HEK293T (cell line): ENCODE results near the gene KCNE1.
"Not testable (repeated sequence)": the region's sequence is repeated elsewhere in the genome, so short reads cannot be mapped to it uniquely, and the experiment has no call there.

ENCODE experiments used
- CTCF ChIA-PET: fragments of 350-600 bp; formaldehyde crosslinking; extraction: SDS; loops from one replicate; lab custom pipeline; 2021; ENCODE audit warnings: antibody characterized with exemption, inconsistent platforms; lab: Yijun Ruan, JAX
- POLR2A ChIA-PET: fragments of 350-600 bp; formaldehyde crosslinking; extraction: SDS; loops from one replicate; lab custom pipeline; 2020; ENCODE audit warnings: antibody characterized with exemption, inconsistent platforms; lab: Yijun Ruan, JAX
- DNase-seq: peaks from one replicate; pipeline ENCODE4 v3.0.0; 2012; ENCODE audit warnings: mixed read lengths; ENCODE audit errors: extremely low spot score

The KCNE1 gene

GRCh38 chr21:34455628-34456027, 56.4 kb downstream of the KCNE1 start:
- POLR2A ChIA-PET, DNase-seq, CTCF ChIA-PET: not testable (repeated sequence)

GRCh38 chr21:34447018-34447417, 65.0 kb downstream of the KCNE1 start:
- POLR2A ChIA-PET, DNase-seq, CTCF ChIA-PET: not testable (repeated sequence)

GRCh38 chr21:34443486-34443885, 68.5 kb downstream of the KCNE1 start:
- DNase-seq, CTCF ChIA-PET, POLR2A ChIA-PET: not testable (repeated sequence)

GRCh38 chr21:34429710-34430109, 82.3 kb downstream of the KCNE1 start:
- CTCF ChIA-PET, DNase-seq, POLR2A ChIA-PET: not testable (repeated sequence)

GRCh38 chr21:34428441-34428840, 83.6 kb downstream of the KCNE1 start:
- POLR2A ChIA-PET, DNase-seq, CTCF ChIA-PET: not testable (repeated sequence)

GRCh38 chr21:34427339-34427738, 84.7 kb downstream of the KCNE1 start:
- POLR2A ChIA-PET, CTCF ChIA-PET, DNase-seq: not testable (repeated sequence)

GRCh38 chr21:34423805-34424204, 88.2 kb downstream of the KCNE1 start, which contains the start of gene SMIM34:
TSS of gene SMIM34 (minus strand) at chr21:34423951. CDS start at chr21:34423839, 112 bp downstream.
- DNase-seq, POLR2A ChIA-PET, CTCF ChIA-PET: not testable (repeated sequence)

- DNase-seq, CTCF ChIA-PET, POLR2A ChIA-PET: not testable (repeated sequence)
These were observed 94.4 kb downstream of the KCNE1 start for GRCh38 chr21:34417448-34418077.

GRCh38 chr21:34407294-34407693, 104.7 kb downstream of the KCNE1 start:
- POLR2A ChIA-PET, DNase-seq, CTCF ChIA-PET: not testable (repeated sequence)

GRCh38 chr21:34406676-34407075, 105.3 kb downstream of the KCNE1 start:
- POLR2A ChIA-PET, CTCF ChIA-PET, DNase-seq: not testable (repeated sequence)

- POLR2A ChIA-PET, CTCF ChIA-PET: not testable (repeated sequence)
These were observed 105.9 kb downstream of the KCNE1 start for GRCh38 chr21:34406102-34406501.

GRCh38 chr21:34405686-34406085, 106.3 kb downstream of the KCNE1 start:
- CTCF ChIA-PET: not testable (repeated sequence)

More at GRCh38 chr21:34406102-34406501, 105.9 kb downstream of the KCNE1 start:
- DNase-seq: not testable (repeated sequence)

GRCh38 chr21:34404742-34405141, 107.3 kb downstream of the KCNE1 start:
- POLR2A ChIA-PET, DNase-seq, CTCF ChIA-PET: not testable (repeated sequence)

More at GRCh38 chr21:34405686-34406085, 106.3 kb downstream of the KCNE1 start:
- POLR2A ChIA-PET, DNase-seq: not testable (repeated sequence)

- CTCF ChIA-PET, DNase-seq, POLR2A ChIA-PET: not testable (repeated sequence)
These were observed 111.5 kb downstream of the KCNE1 start for GRCh38 chr21:34400522-34400921.
